CD4-positive, alpha-beta memory T cell (primary cell): ENCODE data around the gene TLX3. TPM values are rescaled to one million over a fixed set of nuclear protein-coding genes. Genes with fewer than 3 reads are reported as not detected.
A peak's percentile ranks its signal among the peaks of the same experiment; 100 is the strongest.

ENCODE experiments used
- CTCF ChIA-PET: fragments of 350-600 bp; sonication (Branson Sonifier 250); formaldehyde crosslinking; loops from one replicate; lab custom pipeline; 2021; ENCODE audit warnings: inconsistent platforms; ENCODE audit not compliant: partially characterized antibody; lab: Charles Lee
- POLR2A ChIA-PET: fragments of 350-600 bp; sonication (Branson Sonifier 250); formaldehyde crosslinking; loops from one replicate; lab custom pipeline; 2021; ENCODE audit not compliant: partially characterized antibody; lab: Charles Lee
- DNase-seq, 5 donors: peaks; one replicate each; pipeline versions ENCODE4 v3.0.0 to v3.0.0-alpha.2; 2020 to 2022; ENCODE audit warnings: mixed read lengths in 1 of 5
- H3K27ac ChIP-seq: one replicate; pipeline ENCODE4 v1.7.0; 2013; ENCODE audit warnings: low read depth, low read length
- H3K27me3 ChIP-seq: 2 replicates; pipeline ENCODE4 v1.7.0; 2013; ENCODE audit warnings: mild to moderate bottlenecking, low read length, moderate library complexity; ENCODE audit not compliant: insufficient read depth
- H3K36me3 ChIP-seq: 2 replicates; pipeline ENCODE4 v1.7.0; 2013; ENCODE audit warnings: mild to moderate bottlenecking, low read length, moderate library complexity; ENCODE audit not compliant: insufficient read depth
- H3K4me1 ChIP-seq: 2 replicates; pipeline ENCODE4 v1.7.0; 2013; ENCODE audit warnings: mild to moderate bottlenecking, low read length, moderate library complexity; ENCODE audit not compliant: insufficient read depth
- H3K4me3 ChIP-seq, 2 donors: one replicate each; pipeline ENCODE4 v1.7.0; 2013; ENCODE audit warnings: low read length in 2 of 2, mild to moderate bottlenecking in 1 of 2
- H3K9me3 ChIP-seq, 2 donors: one replicate each; pipeline ENCODE4 v1.7.0; 2013; ENCODE audit warnings: low read length in 2 of 2, control low read depth in 1 of 2; ENCODE audit not compliant: control insufficient read depth in 1 of 2
- H3K27ac Mint-ChIP-seq, 7 donors: one replicate each; pipeline ENCODE4 v1.8.0; 2020 to 2021; ENCODE audit warnings: mixed read lengths in 7 of 7, mild to moderate bottlenecking in 6 of 7, inconsistent platforms in 3 of 7, moderate library complexity in 3 of 7
- H3K27me3 Mint-ChIP-seq, 2 donors: one replicate each; pipeline ENCODE4 v1.8.0; 2020 to 2021; ENCODE audit warnings: mixed read lengths in 2 of 2
- H3K36me3 Mint-ChIP-seq, 2 donors: one replicate each; pipeline ENCODE4 v1.8.0; 2020 to 2021; ENCODE audit warnings: mixed read lengths in 2 of 2, inconsistent platforms in 1 of 2, mild to moderate bottlenecking in 1 of 2
- H3K4me1 Mint-ChIP-seq, 4 donors: one replicate each; pipeline ENCODE4 v1.8.0; 2020 to 2021; ENCODE audit warnings: mixed read lengths in 4 of 4, mild to moderate bottlenecking in 1 of 4
- H3K4me3 Mint-ChIP-seq, 8 donors: one replicate each; pipeline ENCODE4 v1.8.0; 2020 to 2021; ENCODE audit warnings: mixed read lengths in 8 of 8, mild to moderate bottlenecking in 7 of 8, moderate library complexity in 6 of 8, inconsistent platforms in 3 of 8
- H3K9me3 Mint-ChIP-seq, 8 donors: one replicate each; pipeline ENCODE4 v1.8.0; 2020 to 2021; ENCODE audit warnings: mixed read lengths in 8 of 8, mild to moderate bottlenecking in 5 of 8, inconsistent platforms in 3 of 8, moderate library complexity in 1 of 8
- intact Hi-C: fragments of 100-400 bp; cut with micrococcal nuclease; formaldehyde crosslinking; loops from one replicate; pipeline ENCODE4 v1.15.1; 2023
- polyA plus RNA-seq, 2 donors: library from polyadenylated mRNA; unstranded; fragments of 300-500 nt; fragmentation: Illumina TruSeq; gene quantifications; one replicate each; pipeline ENCODE4 v1.2.3, GENCODE V29; 2021
- total RNA-seq, 2 experiments: library from RNA; stranded (reverse); gene quantifications; one replicate each; pipeline ENCODE4 v1.2.3, GENCODE V29; 2021

TLX3 gene
- total and polyA plus RNA-seq, 4 experiments from 2014 or later: not detected

GRCh38 chr5:171335616-171336015 lies 26.6 kb downstream of the TLX3 start:
- Mint-ChIP-seq H3K27ac (no peak overlapping the region), H3K9me3 (peaks cover 0 to 2% (median 0%) of the 10 kb centered on the region in 8 donors), H3K36me3 (no peaks in the 10 kb centered on the region), H3K27me3 (peaks cover 4 to 22% of the 10 kb centered on the region in 2 donors), H3K4me1 (peaks cover 0 to 13% (median 7%) of the 10 kb centered on the region in 4 donors), H3K4me3 (no peak overlapping the region)
- peaks cover 3% of the 10 kb centered on the region for H3K27me3 ChIP-seq
- intact Hi-C loops: loop anchor here (2.0 kb wide), 1 partner anchor 1235 kb away; no protein-coding TSS in a partner anchor
- peaks cover 6% of the 10 kb centered on the region for H3K4me1 ChIP-seq
- DNase-seq: no peak
- H3K27ac ChIP-seq: no peak overlapping the region
- CTCF ChIA-PET: no interaction called here
- H3K4me3 ChIP-seq: no peak overlapping the region
- no peaks in the 10 kb centered on the region for H3K36me3 ChIP-seq
- no peaks in the 10 kb centered on the region for H3K9me3 ChIP-seq
- POLR2A ChIA-PET: no interaction called here

GRCh38 chr5:171336521-171337209 lies 27.6 kb downstream of the TLX3 start:
- Mint-ChIP-seq H3K9me3 (peaks cover 0 to 2% (median 0%) of the 10 kb centered on the region in 8 donors), H3K27ac (no peak overlapping the region), H3K27me3 (peaks cover 4 to 23% of the 10 kb centered on the region in 2 donors), H3K4me3 (peak overlapping the region; percentile 45 to 74 (median 68)), H3K4me1 (peaks cover 0 to 13% (median 7%) of the 10 kb centered on the region in 4 donors), H3K36me3 (no peaks in the 10 kb centered on the region)
- no peak overlapping the region for H3K27ac ChIP-seq
- H3K27me3 ChIP-seq: peaks cover 3% of the 10 kb centered on the region
- H3K4me1 ChIP-seq: peaks cover 6% of the 10 kb centered on the region
- POLR2A ChIA-PET: no interaction called here
- no peaks in the 10 kb centered on the region for H3K36me3 ChIP-seq
- H3K4me3 ChIP-seq: no peak overlapping the region
- no peaks in the 10 kb centered on the region for H3K9me3 ChIP-seq
- CTCF ChIA-PET: interaction anchor here (1.4 kb wide), 1 partner anchor 129 kb away, joined by 6 read pairs; no protein-coding TSS in a partner anchor
- DNase-seq: peak in 1 of 5 donors; percentile 23
- intact Hi-C loops: loop anchor here (2.0 kb wide), 1 partner anchor 1236 kb away; no protein-coding TSS in a partner anchor

DNA sequence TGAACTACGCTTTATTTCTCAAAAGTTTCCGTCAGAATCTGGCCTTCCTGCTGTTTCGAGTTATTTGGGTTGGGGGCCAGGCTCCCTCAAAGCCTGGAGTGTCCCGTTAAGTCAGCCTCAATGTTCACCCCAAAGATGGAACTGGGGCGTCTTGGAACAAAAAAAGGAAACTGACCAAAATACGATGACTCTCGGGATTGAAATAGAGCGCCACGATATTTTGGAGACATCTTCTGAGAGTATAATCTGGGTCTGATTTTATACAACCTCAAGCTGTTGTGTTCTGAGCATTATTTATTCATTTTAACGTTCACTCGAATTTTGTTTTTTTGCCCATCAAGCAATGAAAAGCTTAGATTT lies 28.1 kb downstream of the TLX3 start:
- DNase-seq: no peak
- peaks cover 0 to 2% (median 0%) of the 10 kb centered on the region in 8 donors for H3K9me3 Mint-ChIP-seq
- Histone ChIP-seq H3K27me3 (peaks cover 3% of the 10 kb centered on the region), H3K4me3 (no peak overlapping the region), H3K4me1 (peaks cover 6% of the 10 kb centered on the region), H3K27ac (no peak overlapping the region), H3K9me3 (no peaks in the 10 kb centered on the region), H3K36me3 (no peaks in the 10 kb centered on the region)
- ChIA-PET POLR2A (no interaction called here), CTCF (interaction anchor here (1.4 kb wide), 1 partner anchor 130 kb away, joined by 6 read pairs; no protein-coding TSS in a partner anchor)
- H3K27ac Mint-ChIP-seq: no peak overlapping the region
- H3K27me3 Mint-ChIP-seq: peaks cover 4 to 23% of the 10 kb centered on the region in 2 donors
- H3K4me3 Mint-ChIP-seq: peak overlapping the region in 7 of 8 donors; percentile 60 to 74 (median 70)
- intact Hi-C loops: loop anchor here (2.0 kb wide), 1 partner anchor 1236 kb away; no protein-coding TSS in a partner anchor
- H3K4me1 Mint-ChIP-seq: peaks cover 0 to 13% (median 7%) of the 10 kb centered on the region in 4 donors
- H3K36me3 Mint-ChIP-seq: no peaks in the 10 kb centered on the region

DNA sequence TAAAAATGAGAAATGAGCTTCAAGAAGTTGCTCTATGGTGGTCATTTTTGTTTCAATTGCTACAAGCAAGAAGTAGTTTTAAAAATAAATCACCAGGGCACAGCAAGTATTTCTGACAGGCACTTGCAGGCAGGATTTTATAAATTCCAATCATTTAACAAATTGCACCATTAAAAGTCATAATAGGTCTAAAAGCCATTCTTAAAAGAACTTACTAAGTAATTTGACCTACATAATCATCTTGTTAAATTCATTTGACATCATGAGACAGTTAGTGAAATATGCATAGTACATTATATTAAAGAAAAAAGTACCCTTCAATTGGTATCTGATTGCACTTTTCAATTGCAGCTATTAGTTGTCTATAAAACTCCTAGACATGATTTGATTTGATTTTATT lies 31.0 kb downstream of the TLX3 start:
- H3K27me3 ChIP-seq: peaks cover 3% of the 10 kb centered on the region
- peaks cover 0 to 2% (median 0%) of the 10 kb centered on the region in 8 donors for H3K9me3 Mint-ChIP-seq
- peaks cover 2 to 21% of the 10 kb centered on the region in 2 donors for H3K27me3 Mint-ChIP-seq
- peaks cover 0 to 13% (median 7%) of the 10 kb centered on the region in 4 donors for H3K4me1 Mint-ChIP-seq
- no peak overlapping the region for H3K27ac Mint-ChIP-seq
- H3K36me3 ChIP-seq: no peaks in the 10 kb centered on the region
- H3K27ac ChIP-seq: no peak overlapping the region
- no peaks in the 10 kb centered on the region for H3K36me3 Mint-ChIP-seq
- no peak overlapping the region for H3K4me3 ChIP-seq
- H3K4me3 Mint-ChIP-seq: no peak overlapping the region
- POLR2A ChIA-PET: no interaction called here
- intact Hi-C loops: loop anchor here (5.0 to 10.0 kb wide), 2 partner anchors 353 to 905 kb away; no protein-coding TSS in a partner anchor
- no peaks in the 10 kb centered on the region for H3K9me3 ChIP-seq
- CTCF ChIA-PET: interaction anchor here (0.9 kb wide), 2 partner anchors 133 to 905 kb away, joined by 3 read pairs; no protein-coding TSS in a partner anchor
- H3K4me1 ChIP-seq: peaks cover 6% of the 10 kb centered on the region
- DNase-seq: no peak

DNA sequence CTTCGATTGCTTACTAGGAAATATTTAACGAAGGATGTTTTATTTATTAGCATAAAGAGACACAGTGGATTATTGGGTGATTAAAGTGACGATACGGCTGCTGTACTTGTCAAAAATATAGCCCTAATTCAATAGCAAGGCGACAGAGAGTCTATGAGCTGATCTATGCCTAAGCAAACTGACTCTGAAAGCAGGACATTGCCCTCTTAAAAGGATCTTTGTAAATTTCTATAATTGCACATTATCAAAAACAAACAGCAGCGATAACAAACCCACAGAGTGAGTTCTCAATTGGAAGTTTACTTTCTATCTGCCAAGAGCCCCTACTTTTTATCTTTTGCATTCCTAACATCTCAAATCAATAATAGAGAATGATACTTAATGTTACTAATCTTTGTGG lies 31.4 kb downstream of the TLX3 start:
- H3K27me3 ChIP-seq: peaks cover 3% of the 10 kb centered on the region
- Mint-ChIP-seq H3K27ac (no peak overlapping the region), H3K9me3 (peaks cover 0 to under 1% (median 0%) of the 10 kb centered on the region in 8 donors), H3K36me3 (no peaks in the 10 kb centered on the region), H3K4me3 (no peak overlapping the region), H3K27me3 (peaks cover 2 to 21% of the 10 kb centered on the region in 2 donors), H3K4me1 (peaks cover 0 to 13% (median 7%) of the 10 kb centered on the region in 4 donors)
- H3K4me3 ChIP-seq: no peak overlapping the region
- intact Hi-C loops: loop anchor here (5.0 to 10.0 kb wide), 2 partner anchors 353 to 906 kb away; no protein-coding TSS in a partner anchor
- peaks cover 6% of the 10 kb centered on the region for H3K4me1 ChIP-seq
- DNase-seq: no peak
- no peaks in the 10 kb centered on the region for H3K9me3 ChIP-seq
- ChIA-PET CTCF (interaction anchor here (0.9 kb wide), 1 partner anchor 905 kb away, joined by 3 read pairs; no protein-coding TSS in a partner anchor), POLR2A (no interaction called here)
- H3K27ac ChIP-seq: no peak overlapping the region
- no peaks in the 10 kb centered on the region for H3K36me3 ChIP-seq

- Histone ChIP-seq H3K4me3 (no peak overlapping the region), H3K9me3 (no peaks in the 10 kb centered on the region), H3K4me1 (no peaks in the 10 kb centered on the region), H3K27me3 (peaks cover 3% of the 10 kb centered on the region), H3K27ac (no peak overlapping the region), H3K36me3 (no peaks in the 10 kb centered on the region)
- H3K4me3 Mint-ChIP-seq: no peak overlapping the region
- DNase-seq: peak in 3 of 5 donors; percentile 14 to 19 (median 16)
- intact Hi-C loops: loop anchor here (5.0 to 10.0 kb wide), 2 partner anchors 355 to 908 kb away; no protein-coding TSS in a partner anchor
- H3K36me3 Mint-ChIP-seq: no peaks in the 10 kb centered on the region
- peaks cover 0 to under 1% (median 0%) of the 10 kb centered on the region in 4 donors for H3K4me1 Mint-ChIP-seq
- ChIA-PET POLR2A (no interaction called here), CTCF (interaction anchor here (0.9 to 1.4 kb wide), 4 partner anchors 10 to 1242 kb away, joined by 3 to 5 read pairs (median 4); no protein-coding TSS in a partner anchor)
- no peak overlapping the region for H3K27ac Mint-ChIP-seq
- H3K27me3 Mint-ChIP-seq: peaks cover 2 to 15% of the 10 kb centered on the region in 2 donors
- H3K9me3 Mint-ChIP-seq: no peaks in the 10 kb centered on the region
Observed at GRCh38 chr5:171342362-171343111, 33.5 kb downstream of the TLX3 start.
